Stimulated activated CD4-positive, alpha-beta T cell treated with anti-CD3 and anti-CD28 coated beads, Interleukin-15, amount 100 ng/mL, for 1 hour (primary cell): Measurements from ENCODE around the gene PTPRN2.
"Not testable (repeated sequence)": the region's sequence is repeated elsewhere in the genome, so short reads cannot be mapped to it uniquely, and the experiment has no call there.

Experiments
- DNase-seq, 2 donors: peaks; one replicate each; pipeline ENCODE4 v3.0.0-alpha.2; 2020; ENCODE audit warnings: low read depth in 1 of 2, low spot score in 1 of 2

The PTPRN2 gene

DNA sequence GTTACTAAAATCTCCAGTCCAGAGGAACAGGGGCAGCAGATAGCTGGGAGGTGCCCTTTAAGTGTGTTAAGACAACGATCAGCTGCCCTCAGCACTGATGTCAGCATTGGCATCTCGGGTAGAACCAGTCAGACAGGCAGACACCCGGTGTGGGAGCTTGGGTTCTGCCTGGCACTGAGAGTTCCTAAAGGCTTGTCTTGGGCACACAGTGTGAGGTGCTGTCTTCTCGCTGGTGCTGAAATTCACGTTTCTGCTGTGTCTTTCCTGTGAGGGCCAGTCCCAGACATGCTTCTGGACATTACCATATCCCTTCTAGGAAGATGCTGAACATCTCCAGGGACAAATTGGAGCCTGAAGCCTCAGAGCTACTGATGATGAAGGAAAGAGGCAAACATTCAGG, 1094.6 kb downstream of the PTPRN2 start:
- DNase-seq, result no peak

DNA sequence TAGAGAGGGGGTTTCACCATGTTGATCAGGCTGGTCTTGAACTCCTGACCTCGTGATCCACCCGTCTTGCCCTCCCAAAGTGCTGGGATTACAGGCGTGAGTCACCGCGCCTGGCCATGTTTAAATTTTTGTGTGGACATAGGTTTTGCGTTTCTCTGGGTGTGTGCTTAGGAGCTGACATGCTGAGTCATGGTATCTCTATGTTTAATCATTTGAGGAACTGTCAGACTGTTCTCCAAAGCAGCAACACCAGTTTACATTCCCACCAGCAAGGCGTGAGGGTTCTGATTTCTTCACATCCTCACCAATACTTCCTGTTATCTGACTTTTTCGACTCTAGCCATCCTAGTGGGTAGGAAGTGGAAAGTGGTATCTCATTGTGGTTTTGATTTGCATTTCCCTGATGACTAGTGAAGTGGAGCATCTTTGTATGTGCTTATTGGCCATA, 1097.1 kb downstream of the PTPRN2 start:
- no peak for DNase-seq

DNA sequence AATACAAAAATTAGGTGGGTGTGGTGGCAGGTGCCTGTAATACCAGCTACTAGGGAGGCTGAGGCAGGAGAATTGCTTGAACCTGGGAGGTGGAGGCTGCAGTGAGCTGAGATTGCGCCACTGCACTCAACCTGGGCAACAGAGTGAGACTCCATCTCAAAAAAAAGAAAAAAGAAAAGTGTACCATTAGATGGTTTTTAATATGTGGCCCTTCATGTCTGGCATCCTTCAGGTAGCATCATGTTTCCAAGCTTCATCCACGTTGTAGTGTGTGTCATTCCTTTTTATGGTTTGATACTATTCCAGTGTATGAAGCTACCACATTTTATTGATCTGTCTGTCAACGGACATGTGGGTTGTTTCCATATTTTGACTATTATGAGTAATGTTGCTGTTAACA, 1097.8 kb downstream of the PTPRN2 start:
- not testable (repeated sequence) for DNase-seq
